ENCODE results near the gene FTO. TPM values are rescaled to one million over a fixed set of nuclear protein-coding genes. Genes with fewer than 3 reads are reported as not detected.

FTO gene
- total and polyA plus RNA-seq, 2 donors from 2014 or later = 22.3 to 116 TPM

DNA sequence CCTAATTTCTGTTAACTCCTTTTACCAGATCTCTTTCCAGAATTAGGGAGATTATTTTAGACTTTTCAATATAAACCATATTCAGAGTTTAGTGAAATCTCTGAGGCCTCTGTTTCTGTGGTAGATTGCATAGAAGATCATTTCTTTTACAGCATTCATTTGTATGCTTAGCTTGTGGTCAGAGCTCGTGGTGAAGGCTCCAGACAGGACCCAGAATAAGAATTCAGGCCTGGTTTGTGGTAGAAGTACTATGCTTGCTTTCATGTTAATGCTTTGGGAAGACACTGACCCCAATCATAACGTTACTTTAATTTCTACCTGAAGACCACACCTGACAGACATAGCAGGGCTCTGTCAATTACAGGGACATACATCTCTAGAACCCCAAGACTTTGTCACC, 258.1 kb downstream of the FTO start:
- Histone ChIP-seq H3K4me3 (ENCODE audit: low read length in 3 of 3) (no peak overlapping the region), H3K36me3 (ENCODE audit: control insufficient read depth in 2 of 3, insufficient read depth in 3 of 3, low read length in 3 of 3) (no peaks in the 10 kb centered on the region), H3K9me3 (ENCODE audit: control insufficient read depth in 2 of 3, insufficient read depth in 1 of 3, low read length in 3 of 3) (no peaks in the 10 kb centered on the region), H3K27ac (ENCODE audit: low read depth in 2 of 2, low read length in 2 of 2) (no peak overlapping the region), H3K4me1 (ENCODE audit: control insufficient read depth in 2 of 3, insufficient read depth in 2 of 3, low read depth in 1 of 3, low read length in 3 of 3) (no peaks in the 10 kb centered on the region), H3K9ac (ENCODE audit: low read length in 3 of 3) (no peak overlapping the region), H3K27me3 (ENCODE audit: control insufficient read depth, insufficient read depth, low read length) (no peaks in the 10 kb centered on the region)
- intact Hi-C loops (cut with DNase I) = no loop called here
- TF ChIP-seq, protein P1, sequence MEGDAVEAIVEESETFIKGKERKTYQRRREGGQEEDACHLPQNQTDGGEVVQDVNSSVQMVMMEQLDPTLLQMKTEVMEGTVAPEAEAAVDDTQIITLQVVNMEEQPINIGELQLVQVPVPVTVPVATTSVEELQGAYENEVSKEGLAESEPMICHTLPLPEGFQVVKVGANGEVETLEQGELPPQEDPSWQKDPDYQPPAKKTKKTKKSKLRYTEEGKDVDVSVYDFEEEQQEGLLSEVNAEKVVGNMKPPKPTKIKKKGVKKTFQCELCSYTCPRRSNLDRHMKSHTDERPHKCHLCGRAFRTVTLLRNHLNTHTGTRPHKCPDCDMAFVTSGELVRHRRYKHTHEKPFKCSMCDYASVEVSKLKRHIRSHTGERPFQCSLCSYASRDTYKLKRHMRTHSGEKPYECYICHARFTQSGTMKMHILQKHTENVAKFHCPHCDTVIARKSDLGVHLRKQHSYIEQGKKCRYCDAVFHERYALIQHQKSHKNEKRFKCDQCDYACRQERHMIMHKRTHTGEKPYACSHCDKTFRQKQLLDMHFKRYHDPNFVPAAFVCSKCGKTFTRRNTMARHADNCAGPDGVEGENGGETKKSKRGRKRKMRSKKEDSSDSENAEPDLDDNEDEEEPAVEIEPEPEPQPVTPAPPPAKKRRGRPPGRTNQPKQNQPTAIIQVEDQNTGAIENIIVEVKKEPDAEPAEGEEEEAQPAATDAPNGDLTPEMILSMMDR (IDR thresholded peaks at IDR 0.05; ENCODE audit: borderline replicate concordance, extremely low read depth, insufficient read depth) = no peak
- FAIRE-seq (no peak), DNase-seq (no peak)

- FAIRE-seq (no peak), DNase-seq (no peak)
- H3K9me3 ChIP-seq (ENCODE audit: control insufficient read depth in 2 of 3, insufficient read depth in 1 of 3, low read length in 3 of 3) = no peaks in the 10 kb centered on the region
- intact Hi-C loops (cut with DNase I) = no loop called here
- TF ChIP-seq, protein P1 (IDR thresholded peaks at IDR 0.05; ENCODE audit: borderline replicate concordance, extremely low read depth, insufficient read depth) = no peak
- no peaks in the 10 kb centered on the region for H3K36me3 ChIP-seq (ENCODE audit: control insufficient read depth in 2 of 3, insufficient read depth in 3 of 3, low read length in 3 of 3)
- no peaks in the 10 kb centered on the region for H3K27me3 ChIP-seq (ENCODE audit: control insufficient read depth, insufficient read depth, low read length)
- H3K9ac ChIP-seq (ENCODE audit: low read length in 3 of 3) = no peak overlapping the region
- H3K27ac ChIP-seq (ENCODE audit: low read depth in 2 of 2, low read length in 2 of 2) = no peak overlapping the region
- H3K4me3 ChIP-seq (ENCODE audit: low read length in 3 of 3) = no peak overlapping the region
- no peaks in the 10 kb centered on the region for H3K4me1 ChIP-seq (ENCODE audit: control insufficient read depth in 2 of 3, insufficient read depth in 2 of 3, low read depth in 1 of 3, low read length in 3 of 3)
Observed at GRCh38 chr16:53964145-53964790, 260.3 kb downstream of the FTO start.

DNA sequence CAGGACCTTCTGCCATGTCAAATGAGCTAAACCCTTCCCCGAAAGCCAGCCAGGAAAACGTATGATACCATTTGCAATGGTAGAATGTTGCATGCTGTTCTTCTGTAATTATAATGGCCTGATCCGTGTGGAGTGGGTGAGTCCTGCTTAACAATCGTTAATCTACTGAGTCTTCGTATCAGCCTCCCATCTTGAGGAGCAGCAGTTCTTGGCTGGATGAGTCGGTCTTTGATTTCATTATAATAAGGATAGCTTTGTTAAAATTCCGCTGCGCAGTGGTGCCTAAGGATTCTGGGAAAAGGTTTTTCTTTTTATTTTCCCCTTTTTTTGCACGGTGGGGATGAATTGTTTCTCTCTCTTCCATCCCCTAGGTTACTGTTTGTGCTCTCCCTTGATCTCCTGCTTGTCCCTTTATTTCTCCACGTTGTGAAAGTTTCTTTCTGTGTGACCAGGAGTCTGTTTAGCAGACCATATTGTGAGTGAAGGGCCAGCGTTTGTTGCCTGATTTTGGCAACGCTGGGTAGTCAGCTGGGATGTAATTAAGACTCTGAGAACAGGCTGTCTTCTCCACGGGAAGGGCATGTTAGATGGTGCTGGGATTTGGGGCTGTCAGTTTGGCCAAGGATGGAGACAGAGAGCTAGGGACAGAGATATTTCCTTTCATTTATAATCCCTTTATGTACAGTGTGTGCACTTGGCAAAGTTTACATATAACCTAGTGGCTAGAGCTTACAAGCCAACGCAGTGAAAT, 263.0 kb downstream of the FTO start:
- intact Hi-C loops (cut with DNase I) = no loop called here
- no peaks in the 10 kb centered on the region for H3K4me1 ChIP-seq (ENCODE audit: control insufficient read depth in 2 of 3, insufficient read depth in 2 of 3, low read depth in 1 of 3, low read length in 3 of 3)
- H3K4me3 ChIP-seq (ENCODE audit: low read length in 3 of 3) = no peak overlapping the region
- no peak for DNase-seq
- H3K27me3 ChIP-seq (ENCODE audit: control insufficient read depth, insufficient read depth, low read length) = no peaks in the 10 kb centered on the region
- H3K36me3 ChIP-seq (ENCODE audit: control insufficient read depth in 2 of 3, insufficient read depth in 3 of 3, low read length in 3 of 3) = no peaks in the 10 kb centered on the region
- no peak for FAIRE-seq
- TF ChIP-seq, protein P1 (IDR thresholded peaks at IDR 0.05; ENCODE audit: borderline replicate concordance, extremely low read depth, insufficient read depth) = no peak
- H3K9ac ChIP-seq (ENCODE audit: low read length in 3 of 3) = no peak overlapping the region
- H3K27ac ChIP-seq (ENCODE audit: low read depth in 2 of 2, low read length in 2 of 2) = no peak overlapping the region
- no peaks in the 10 kb centered on the region for H3K9me3 ChIP-seq (ENCODE audit: control insufficient read depth in 2 of 3, insufficient read depth in 1 of 3, low read length in 3 of 3)

Measured in kidney (tissue), 14 donors.